ENCODE results near the gene UBAC2. TPM values are rescaled to one million over a fixed set of nuclear protein-coding genes. Genes with fewer than 3 reads are reported as not detected.

The UBAC2 gene
- total and polyA plus RNA-seq, 2 experiments from 2014 or later = 78.2 to 83.1 TPM

DNA sequence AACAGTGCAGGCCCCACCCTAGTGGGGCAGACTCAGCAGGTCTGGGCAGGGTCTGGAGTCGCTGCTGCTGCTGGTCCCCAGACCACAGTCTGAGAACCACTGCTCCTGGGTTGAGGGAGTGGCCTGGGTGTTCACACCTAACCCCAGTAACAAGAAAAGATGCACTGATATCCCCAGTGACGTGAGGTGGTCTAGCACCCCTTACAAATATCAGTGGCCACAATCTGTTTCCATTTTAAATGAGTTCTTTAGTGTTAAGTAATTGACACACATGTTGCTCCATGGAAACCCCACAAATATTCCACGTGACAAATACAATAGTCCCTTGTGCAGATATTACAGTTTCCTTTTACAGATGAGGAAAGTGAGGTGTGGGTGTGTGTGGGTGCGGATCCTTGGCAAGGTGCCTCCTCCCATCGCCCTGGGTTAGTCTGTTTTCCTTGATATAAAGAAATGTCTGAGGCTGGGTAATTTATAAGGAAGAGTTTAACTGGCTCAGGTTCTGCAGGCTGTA lies 202.9 kb downstream of the UBAC2 start:
- H4K20me1 ChIP-seq (ENCODE audit: insufficient read depth, poor library complexity, severe bottlenecking) = no peaks in the 10 kb centered on the region
- H3K4me1 ChIP-seq (ENCODE audit: insufficient read depth) = no peaks in the 10 kb centered on the region
- no peak overlapping the region for H3K4me2 ChIP-seq
- H3K27me3 ChIP-seq = no peaks in the 10 kb centered on the region
- DNase-seq (ENCODE audit: low spot score) = no peak
- H3K79me2 ChIP-seq = no peaks in the 10 kb centered on the region
- no peak overlapping the region for H3K27ac ChIP-seq
- no peaks in the 10 kb centered on the region for H3K9me3 ChIP-seq (ENCODE audit: low read depth)
- no peaks in the 10 kb centered on the region for H3K9me2 ChIP-seq (replicated peaks; ENCODE audit: insufficient read depth)
- no peak overlapping the region for H3K4me3 ChIP-seq
- TF ChIP-seq CTCF (IDR thresholded peaks at IDR 0.05; ENCODE audit: poor library complexity) (no peak), EZH2 (IDR thresholded peaks at IDR 0.05; ENCODE audit: borderline replicate concordance) (no peak), EZH2phosphoT487 (IDR thresholded peaks at IDR 0.05; ENCODE audit: low read depth, severe bottlenecking, unreplicated experiment) (no peak)
- WGBS (ENCODE audit: low lambda C conversion rate, missing lambda C conversion rate) = 96% methylated on average over 5 of the region's 5 CpGs
- H3K36me3 ChIP-seq (replicated peaks; ENCODE audit: insufficient read depth, low read depth) = no peaks in the 10 kb centered on the region
- H2AFZ ChIP-seq = no peak overlapping the region

DNA sequence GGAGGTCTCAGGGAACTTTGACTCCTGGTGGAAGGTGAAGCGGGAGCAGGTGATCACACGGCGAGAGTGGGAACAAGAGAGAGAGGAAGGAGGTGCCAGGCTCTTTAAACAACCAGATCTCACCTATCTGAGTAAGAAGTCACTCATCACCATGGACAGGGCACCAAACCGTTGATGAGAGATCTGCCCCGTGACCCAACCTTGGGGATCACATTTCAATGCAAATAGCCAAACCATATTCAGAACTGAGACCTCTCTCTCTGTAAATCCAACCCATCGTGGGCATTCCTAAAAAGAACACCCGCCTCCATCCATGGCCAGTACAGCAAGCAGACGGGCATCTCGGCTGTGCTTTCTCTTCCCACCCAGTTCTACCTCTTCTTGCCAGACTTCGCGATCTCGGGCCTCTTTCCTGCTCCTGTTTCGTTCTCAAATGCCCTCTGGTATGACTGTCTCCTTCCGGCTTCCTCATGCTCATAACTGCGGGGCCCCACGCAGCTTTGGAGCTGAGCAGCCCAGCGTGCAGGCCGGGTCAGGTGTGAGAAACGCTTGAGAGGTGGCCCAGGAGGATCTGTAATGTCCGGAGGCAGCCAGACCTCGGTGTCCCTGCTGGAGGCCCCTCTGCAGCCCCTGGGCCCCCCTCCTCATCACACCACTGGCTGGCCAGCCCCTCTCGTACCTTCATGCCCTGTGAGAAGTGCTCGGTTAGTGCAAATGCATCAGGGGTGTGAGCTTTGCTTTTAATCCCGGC lies 203.5 kb downstream of the UBAC2 start:
- Histone ChIP-seq H3K27me3 (no peaks in the 10 kb centered on the region), H3K36me3 (replicated peaks; ENCODE audit: insufficient read depth, low read depth) (no peaks in the 10 kb centered on the region), H4K20me1 (ENCODE audit: insufficient read depth, poor library complexity, severe bottlenecking) (no peaks in the 10 kb centered on the region), H3K4me1 (ENCODE audit: insufficient read depth) (no peaks in the 10 kb centered on the region), H3K79me2 (no peaks in the 10 kb centered on the region), H3K9me3 (ENCODE audit: low read depth) (no peaks in the 10 kb centered on the region), H3K9me2 (replicated peaks; ENCODE audit: insufficient read depth) (no peaks in the 10 kb centered on the region), H3K4me3 (no peak overlapping the region), H3K4me2 (no peak overlapping the region), H3K27ac (no peak overlapping the region), H2AFZ (no peak overlapping the region)
- WGBS (ENCODE audit: low lambda C conversion rate, missing lambda C conversion rate) = 75% methylated on average over 24 of the region's 24 CpGs
- no peak for DNase-seq (ENCODE audit: low spot score)
- TF ChIP-seq EZH2phosphoT487 (IDR thresholded peaks at IDR 0.05; ENCODE audit: low read depth, severe bottlenecking, unreplicated experiment) = no peak
- TF ChIP-seq CTCF (IDR thresholded peaks at IDR 0.05; ENCODE audit: poor library complexity) = no peak

DNA sequence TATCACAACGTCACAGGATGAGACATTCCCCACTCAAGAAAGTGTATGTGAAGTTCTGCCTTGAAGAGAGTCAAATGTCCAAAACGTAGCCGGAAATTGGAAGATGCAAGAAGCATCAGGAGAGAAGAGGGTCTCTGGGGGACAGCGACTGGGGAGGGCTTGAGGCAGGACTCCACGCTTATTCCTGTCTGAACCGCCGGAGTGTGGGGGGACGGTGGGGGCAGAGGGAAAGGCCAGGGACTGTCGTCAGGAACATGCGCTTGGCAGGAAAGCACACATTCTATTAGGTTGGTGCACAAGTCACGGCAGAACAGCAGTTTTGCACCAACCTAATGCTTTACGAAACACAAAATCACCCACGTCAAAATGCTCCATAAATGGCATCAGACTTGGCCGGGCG lies 205.3 kb downstream of the UBAC2 start:
- Histone ChIP-seq H3K4me2 (no peak overlapping the region), H2AFZ (no peak overlapping the region), H3K79me2 (no peaks in the 10 kb centered on the region), H3K9me3 (ENCODE audit: low read depth) (no peaks in the 10 kb centered on the region), H4K20me1 (ENCODE audit: insufficient read depth, poor library complexity, severe bottlenecking) (no peaks in the 10 kb centered on the region), H3K4me1 (ENCODE audit: insufficient read depth) (no peaks in the 10 kb centered on the region), H3K4me3 (no peak overlapping the region), H3K36me3 (replicated peaks; ENCODE audit: insufficient read depth, low read depth) (no peaks in the 10 kb centered on the region), H3K27me3 (no peaks in the 10 kb centered on the region), H3K27ac (no peak overlapping the region), H3K9me2 (replicated peaks; ENCODE audit: insufficient read depth) (no peaks in the 10 kb centered on the region)
- WGBS (ENCODE audit: low lambda C conversion rate, missing lambda C conversion rate) = 88% methylated on average over 15 of the region's 15 CpGs
- DNase-seq (ENCODE audit: low spot score) = no peak
- no peak for TF ChIP-seq EZH2 (IDR thresholded peaks at IDR 0.05; ENCODE audit: borderline replicate concordance)
- TF ChIP-seq CTCF (IDR thresholded peaks at IDR 0.05; ENCODE audit: poor library complexity) = no peak
- no peak for TF ChIP-seq EZH2phosphoT487 (IDR thresholded peaks at IDR 0.05; ENCODE audit: low read depth, severe bottlenecking, unreplicated experiment)

Measured in hepatocyte (in vitro differentiated cells).